ENCODE measurements around the gene RAMP3. TPM values are rescaled to one million over a fixed set of nuclear protein-coding genes. Genes with fewer than 3 reads are reported as not detected.

The RAMP3 gene
- total RNA-seq, 1 experiment from 2014 or later, result 0.13 TPM

- POLR2A ChIA-PET, result no interaction called here
- ATAC-seq, result no peak
- TF ChIP-seq CTCF (IDR thresholded peaks at IDR 0.05) (no peak), TCF7L2 (IDR thresholded peaks at IDR 0.05; ENCODE audit: low read depth, low read length) (no peak), POLR2AphosphoS5 (IDR thresholded peaks at IDR 0.05; ENCODE audit: low read depth, low read length) (no peak), SIN3A (IDR thresholded peaks at IDR 0.05; ENCODE audit: borderline replicate concordance, insufficient read depth, low read depth, low read length) (no peak), REST (IDR thresholded peaks at IDR 0.05; ENCODE audit: insufficient read depth in 1 of 2, low read depth in 2 of 2, low read length in 1 of 2) (no peak)
- peaks cover 63% of the 10 kb centered on the region for H3K27me3 ChIP-seq (ENCODE audit: control insufficient read depth, insufficient read depth, low read length)
- no peaks in the 10 kb centered on the region for H3K9me3 ChIP-seq (ENCODE audit: control insufficient read depth, insufficient read depth, low read depth, low read length)
- in situ Hi-C loops (cut with HindIII; ENCODE audit: low pct_unique_long_range_greater_than_20kb, low sequenced_read_pairs) (no loop called here), intact Hi-C loops (cut with micrococcal nuclease; ENCODE audit: unreplicated experiment) (no loop called here)
- CTCF ChIA-PET, result no interaction called here
- no peaks in the 10 kb centered on the region for H3K4me1 ChIP-seq (ENCODE audit: control insufficient read depth, insufficient read depth, low read length)
- DNase-seq (ENCODE audit: low read depth, low spot score), result no peak
- no peak overlapping the region for H3K4me3 ChIP-seq (ENCODE audit: low read depth in 2 of 2, low read length in 2 of 2)
- BruUV-seq (replicated peaks), result no TSS peak
- no peak overlapping the region for H3K27ac ChIP-seq (ENCODE audit: low read length)
- no peaks in the 10 kb centered on the region for H3K36me3 ChIP-seq (ENCODE audit: control insufficient read depth, insufficient read depth, low read length)
Measured at GRCh38 chr7:45212606-45213005, 55.0 kb downstream of the RAMP3 start.

DNA sequence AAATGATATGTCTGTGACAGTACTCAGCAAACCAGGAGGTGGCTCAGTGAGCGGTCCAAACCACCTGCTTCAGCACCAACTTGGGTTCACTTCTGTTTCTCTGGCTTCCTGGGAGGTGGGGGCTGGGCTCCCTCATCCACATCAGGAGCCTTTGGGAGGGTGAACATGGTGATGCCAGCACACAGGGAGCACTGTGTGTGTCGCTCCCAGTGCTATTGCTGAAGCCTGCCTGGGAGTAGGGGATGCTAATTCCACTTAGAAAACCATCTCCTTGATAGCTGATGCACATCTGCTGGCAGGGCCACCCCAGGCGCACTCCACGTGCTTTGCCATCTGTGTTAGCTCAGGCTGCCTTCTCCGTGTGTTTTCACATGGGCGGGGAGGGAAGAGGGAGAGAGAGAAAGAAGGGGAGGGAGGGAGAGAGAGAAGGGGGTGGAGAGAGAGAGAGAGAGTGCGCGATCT, 58.0 kb downstream of the RAMP3 start:
- peaks cover 54% of the 10 kb centered on the region for H3K27me3 ChIP-seq (ENCODE audit: control insufficient read depth, insufficient read depth, low read length)
- CTCF ChIA-PET, result interaction anchor here (1.3 kb wide), 1 partner anchor 43 kb away, joined by 3 read pairs; no protein-coding TSS in a partner anchor
- in situ Hi-C loops (cut with HindIII; ENCODE audit: low pct_unique_long_range_greater_than_20kb, low sequenced_read_pairs), result no loop called here

GRCh38 chr7:45216181-45216580, 58.6 kb downstream of the RAMP3 start:
- TF ChIP-seq POLR2AphosphoS5 (IDR thresholded peaks at IDR 0.05; ENCODE audit: low read depth, low read length) (no peak), CTCF (IDR thresholded peaks at IDR 0.05) (no peak), SIN3A (IDR thresholded peaks at IDR 0.05; ENCODE audit: borderline replicate concordance, insufficient read depth, low read depth, low read length) (no peak), TCF7L2 (IDR thresholded peaks at IDR 0.05; ENCODE audit: low read depth, low read length) (no peak), REST (IDR thresholded peaks at IDR 0.05; ENCODE audit: insufficient read depth in 1 of 2, low read depth in 2 of 2, low read length in 1 of 2) (no peak)
- in situ Hi-C loops (cut with HindIII; ENCODE audit: low pct_unique_long_range_greater_than_20kb, low sequenced_read_pairs), result no loop called here
- H3K4me3 ChIP-seq (ENCODE audit: low read depth in 2 of 2, low read length in 2 of 2), result no peak overlapping the region
- no TSS peak for BruUV-seq (replicated peaks)
- H3K27ac ChIP-seq (ENCODE audit: low read length), result no peak overlapping the region
- ATAC-seq (no peak), DNase-seq (ENCODE audit: low read depth, low spot score) (no peak)
- no peaks in the 10 kb centered on the region for H3K36me3 ChIP-seq (ENCODE audit: control insufficient read depth, insufficient read depth, low read length)
- POLR2A ChIA-PET, result no interaction called here
- CTCF ChIA-PET, result interaction anchor here (0.6 to 1.7 kb wide), 4 partner anchors 10 to 638 kb away, joined by 3 to 4 read pairs (median 3); no protein-coding TSS in a partner anchor
- H3K27me3 ChIP-seq (ENCODE audit: control insufficient read depth, insufficient read depth, low read length), result peaks cover 51% of the 10 kb centered on the region
- no peaks in the 10 kb centered on the region for H3K4me1 ChIP-seq (ENCODE audit: control insufficient read depth, insufficient read depth, low read length)
- H3K9me3 ChIP-seq (ENCODE audit: control insufficient read depth, insufficient read depth, low read depth, low read length), result no peaks in the 10 kb centered on the region
- intact Hi-C loops (cut with micrococcal nuclease; ENCODE audit: unreplicated experiment), result no loop called here

More for the DNA sequence above, 58.0 kb downstream of the RAMP3 start:
- DNase-seq (ENCODE audit: low read depth, low spot score) (no peak), ATAC-seq (no peak; the same call in 1 of the 2 replicates)
- Histone ChIP-seq H3K4me3 (ENCODE audit: low read depth in 2 of 2, low read length in 2 of 2) (no peak overlapping the region), H3K27ac (ENCODE audit: low read length) (no peak overlapping the region), H3K4me1 (ENCODE audit: control insufficient read depth, insufficient read depth, low read length) (no peaks in the 10 kb centered on the region), H3K9me3 (ENCODE audit: control insufficient read depth, insufficient read depth, low read depth, low read length) (no peaks in the 10 kb centered on the region), H3K36me3 (ENCODE audit: control insufficient read depth, insufficient read depth, low read length) (no peaks in the 10 kb centered on the region)
- no TSS peak for BruUV-seq (replicated peaks)
- intact Hi-C loops (cut with micrococcal nuclease; ENCODE audit: unreplicated experiment), result no loop called here
- POLR2A ChIA-PET, result interaction anchor here (0.7 kb wide), 1 partner anchor 44 kb away, joined by 9 read pairs; no protein-coding TSS in a partner anchor
- TF ChIP-seq TCF7L2 (IDR thresholded peaks at IDR 0.05; ENCODE audit: low read depth, low read length) (no peak), SIN3A (IDR thresholded peaks at IDR 0.05; ENCODE audit: borderline replicate concordance, insufficient read depth, low read depth, low read length) (no peak)

Data from Panc1 (cell line).